ENCODE data around the gene CALML5. TPM values are rescaled to one million over a fixed set of nuclear protein-coding genes. Genes with fewer than 3 reads are reported as not detected.

The CALML5 gene
- total RNA-seq, 1 experiment from 2014 or later: not detected

DNA sequence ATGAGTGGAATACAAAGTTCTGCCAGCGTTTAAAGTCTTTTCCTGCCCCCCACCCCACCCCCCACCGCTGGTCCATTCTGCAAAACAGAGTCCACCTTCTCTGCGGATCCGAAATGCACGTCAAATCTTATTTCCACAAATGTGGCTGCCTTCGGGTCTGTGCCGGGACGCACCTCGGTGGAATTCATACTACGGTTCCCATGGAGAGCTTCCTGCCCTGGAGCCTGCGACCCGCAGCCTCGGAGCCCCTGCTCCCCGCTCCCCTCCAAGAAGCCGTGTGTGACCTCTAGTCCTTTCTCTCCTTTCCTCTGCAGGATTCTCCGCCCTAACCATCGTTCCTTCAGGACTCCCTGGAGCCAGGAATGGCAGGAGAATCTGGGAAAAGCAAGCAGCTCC is 12.5 kb upstream of the CALML5 start:
- Histone ChIP-seq H3K27me3 (replicated peaks; ENCODE audit: insufficient read depth, low read depth, low read length, poor library complexity) (no peaks in the 10 kb centered on the region), H3K36me3 (ENCODE audit: insufficient read depth, low read length, poor library complexity, severe bottlenecking) (no peaks in the 10 kb centered on the region), H3K4me3 (ENCODE audit: low read depth, low read length, poor library complexity, severe bottlenecking) (no peak overlapping the region), H3K9me3 (ENCODE audit: low read depth, low read length, poor library complexity, severe bottlenecking) (no peaks in the 10 kb centered on the region), H3K4me1 (ENCODE audit: insufficient read depth, low read length, poor library complexity, severe bottlenecking) (no peaks in the 10 kb centered on the region), H3K27ac (ENCODE audit: low read depth, low read length, poor library complexity, severe bottlenecking) (no peak overlapping the region)
- DNase-seq (ENCODE audit: low spot score): no peak
- TF ChIP-seq, protein P1, sequence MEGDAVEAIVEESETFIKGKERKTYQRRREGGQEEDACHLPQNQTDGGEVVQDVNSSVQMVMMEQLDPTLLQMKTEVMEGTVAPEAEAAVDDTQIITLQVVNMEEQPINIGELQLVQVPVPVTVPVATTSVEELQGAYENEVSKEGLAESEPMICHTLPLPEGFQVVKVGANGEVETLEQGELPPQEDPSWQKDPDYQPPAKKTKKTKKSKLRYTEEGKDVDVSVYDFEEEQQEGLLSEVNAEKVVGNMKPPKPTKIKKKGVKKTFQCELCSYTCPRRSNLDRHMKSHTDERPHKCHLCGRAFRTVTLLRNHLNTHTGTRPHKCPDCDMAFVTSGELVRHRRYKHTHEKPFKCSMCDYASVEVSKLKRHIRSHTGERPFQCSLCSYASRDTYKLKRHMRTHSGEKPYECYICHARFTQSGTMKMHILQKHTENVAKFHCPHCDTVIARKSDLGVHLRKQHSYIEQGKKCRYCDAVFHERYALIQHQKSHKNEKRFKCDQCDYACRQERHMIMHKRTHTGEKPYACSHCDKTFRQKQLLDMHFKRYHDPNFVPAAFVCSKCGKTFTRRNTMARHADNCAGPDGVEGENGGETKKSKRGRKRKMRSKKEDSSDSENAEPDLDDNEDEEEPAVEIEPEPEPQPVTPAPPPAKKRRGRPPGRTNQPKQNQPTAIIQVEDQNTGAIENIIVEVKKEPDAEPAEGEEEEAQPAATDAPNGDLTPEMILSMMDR (conservative IDR thresholded peaks at IDR 0.05; ENCODE audit: low read depth, low read length): no peak
- TF ChIP-seq EZH2 (IDR thresholded peaks at IDR 0.05; ENCODE audit: borderline replicate concordance, low read depth, low read length, poor library complexity, severe bottlenecking): no peak
- CTCF ChIA-PET: no interaction called here
- POLR2A ChIA-PET (ENCODE audit: low non-redundant PET): no interaction called here
- BruUV-seq (replicated peaks): no TSS peak
- intact Hi-C loops (cut with micrococcal nuclease; ENCODE audit: unreplicated experiment): no loop called here

- no peaks in the 10 kb centered on the region for H3K36me3 ChIP-seq (ENCODE audit: insufficient read depth, low read length, poor library complexity, severe bottlenecking)
- DNase-seq (ENCODE audit: low spot score): no peak
- BruUV-seq (replicated peaks): no TSS peak
- no peak overlapping the region for H3K27ac ChIP-seq (ENCODE audit: low read depth, low read length, poor library complexity, severe bottlenecking)
- intact Hi-C loops (cut with micrococcal nuclease; ENCODE audit: unreplicated experiment): no loop called here
- CTCF ChIA-PET: no interaction called here
- no peak for TF ChIP-seq EZH2 (IDR thresholded peaks at IDR 0.05; ENCODE audit: borderline replicate concordance, low read depth, low read length, poor library complexity, severe bottlenecking)
- TF ChIP-seq, protein P1 (conservative IDR thresholded peaks at IDR 0.05; ENCODE audit: low read depth, low read length): no peak
- no peaks in the 10 kb centered on the region for H3K4me1 ChIP-seq (ENCODE audit: insufficient read depth, low read length, poor library complexity, severe bottlenecking)
- no peak overlapping the region for H3K4me3 ChIP-seq (ENCODE audit: low read depth, low read length, poor library complexity, severe bottlenecking)
- no peaks in the 10 kb centered on the region for H3K27me3 ChIP-seq (replicated peaks; ENCODE audit: insufficient read depth, low read depth, low read length, poor library complexity)
- POLR2A ChIA-PET (ENCODE audit: low non-redundant PET): no interaction called here
- H3K9me3 ChIP-seq (ENCODE audit: low read depth, low read length, poor library complexity, severe bottlenecking): no peaks in the 10 kb centered on the region
Measured at GRCh38 chr10:5511231-5511884, 12.0 kb upstream of the CALML5 start.

DNA sequence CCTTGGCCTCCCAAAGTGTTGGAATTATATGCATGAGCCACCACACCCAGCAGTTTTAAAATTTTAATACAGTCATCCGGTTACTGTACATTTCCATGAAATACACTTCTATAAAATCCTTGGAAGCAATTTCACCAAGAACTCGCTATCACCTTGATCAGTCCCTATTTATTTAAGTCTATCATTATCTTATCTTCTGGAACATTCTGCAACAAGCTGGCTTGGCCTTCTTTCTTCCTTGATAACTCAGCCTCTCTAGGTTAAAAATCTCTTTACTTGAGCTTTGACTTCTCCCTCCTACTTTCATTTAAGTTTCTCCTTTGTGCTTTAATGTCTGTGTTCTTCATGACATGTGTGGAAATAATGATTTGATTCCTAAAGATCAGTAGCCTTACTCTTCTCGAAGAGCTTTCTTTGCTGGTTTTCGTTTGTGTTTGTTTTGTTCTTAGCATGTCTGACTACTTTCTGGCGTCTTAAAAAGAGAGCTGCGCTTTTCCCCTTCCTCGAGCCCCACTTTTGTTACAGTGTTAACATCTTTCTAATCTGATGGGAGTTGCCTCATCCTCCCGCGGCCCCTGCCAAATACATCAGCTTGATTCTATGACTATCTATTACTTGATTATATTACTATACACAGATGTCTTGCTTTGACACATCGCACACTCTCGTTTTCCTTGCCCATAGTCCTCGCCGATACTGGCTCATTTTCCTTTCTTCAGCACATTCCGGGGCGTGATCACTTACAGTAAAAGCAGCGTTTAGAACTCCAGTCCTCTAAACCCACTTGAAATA is 11.1 kb upstream of the CALML5 start:
- CTCF ChIA-PET: no interaction called here
- Histone ChIP-seq H3K27me3 (replicated peaks; ENCODE audit: insufficient read depth, low read depth, low read length, poor library complexity) (no peaks in the 10 kb centered on the region), H3K27ac (ENCODE audit: low read depth, low read length, poor library complexity, severe bottlenecking) (no peak overlapping the region), H3K9me3 (ENCODE audit: low read depth, low read length, poor library complexity, severe bottlenecking) (no peaks in the 10 kb centered on the region), H3K36me3 (ENCODE audit: insufficient read depth, low read length, poor library complexity, severe bottlenecking) (no peaks in the 10 kb centered on the region), H3K4me1 (ENCODE audit: insufficient read depth, low read length, poor library complexity, severe bottlenecking) (no peaks in the 10 kb centered on the region), H3K4me3 (ENCODE audit: low read depth, low read length, poor library complexity, severe bottlenecking) (no peak overlapping the region)
- BruUV-seq (replicated peaks): no TSS peak
- no peak for DNase-seq (ENCODE audit: low spot score)
- TF ChIP-seq, protein P1 (conservative IDR thresholded peaks at IDR 0.05; ENCODE audit: low read depth, low read length): no peak
- TF ChIP-seq EZH2 (IDR thresholded peaks at IDR 0.05; ENCODE audit: borderline replicate concordance, low read depth, low read length, poor library complexity, severe bottlenecking): no peak
- intact Hi-C loops (cut with micrococcal nuclease; ENCODE audit: unreplicated experiment): no loop called here
- POLR2A ChIA-PET (ENCODE audit: low non-redundant PET): no interaction called here

Measured in A673 (cell line).